DOHH2 (cell line): ENCODE data around the gene HIKESHI.

ENCODE experiments used
- H3F3A ChIP-seq: fragments of 200-600 bp; sonication (generic), shearing (Covaris generic); 2 replicates; pipeline ENCODE4 v1.6.0; 2016; ENCODE audit warnings: antibody characterized with exemption, mild to moderate bottlenecking; ENCODE audit not compliant: control insufficient read depth, insufficient read depth
- H3K27ac ChIP-seq: fragments of 200-600 bp; sonication (generic); 2 replicates; pipeline ENCODE4 v1.5.1; 2014; ENCODE audit warnings: low read depth, mild to moderate bottlenecking, low read length, moderate library complexity
- H3K27me3 ChIP-seq: fragments of 200-600 bp; sonication (generic); 2 replicates; pipeline ENCODE4 v1.6.1; 2014; ENCODE audit warnings: mild to moderate bottlenecking, low read length, mixed read lengths; ENCODE audit not compliant: control insufficient read depth
- H3K36me3 ChIP-seq: fragments of 200-600 bp; sonication (generic); 2 replicates; pipeline ENCODE4 v1.6.1; 2014; ENCODE audit warnings: mild to moderate bottlenecking, low read length, moderate library complexity, mixed read lengths; ENCODE audit not compliant: control insufficient read depth
- H3K4me1 ChIP-seq: fragments of 200-600 bp; sonication (generic); 2 replicates; pipeline ENCODE4 v1.6.1; 2014; ENCODE audit warnings: mild to moderate bottlenecking, low read length, mixed read lengths; ENCODE audit not compliant: control insufficient read depth
- H3K4me2 ChIP-seq: fragments of 200-600 bp; sonication (generic); 2 replicates; pipeline ENCODE4 v1.6.0; 2014; ENCODE audit warnings: mild to moderate bottlenecking, low read length, moderate library complexity
- H3K4me3 ChIP-seq: fragments of 200-600 bp; sonication (generic); 2 replicates; pipeline ENCODE4 v1.5.1; 2014; ENCODE audit warnings: mild to moderate bottlenecking, low read length, mixed read lengths
- H3K79me2 ChIP-seq: fragments of 200-600 bp; sonication (generic); 2 replicates; pipeline ENCODE4 v1.6.1; 2014; ENCODE audit warnings: mild to moderate bottlenecking, low read length, mixed read lengths; ENCODE audit not compliant: control insufficient read depth
- H3K9me2 ChIP-seq: fragments of 200-600 bp; sonication (generic); replicated peaks from 2 replicates; pipeline ENCODE4 v1.6.1; 2014; ENCODE audit warnings: mild to moderate bottlenecking, low read length, mixed read lengths; ENCODE audit not compliant: control insufficient read depth
- H3K9me3 ChIP-seq: fragments of 200-600 bp; sonication (generic); 2 replicates; pipeline ENCODE4 v1.6.1; 2014; ENCODE audit warnings: antibody characterized with exemption, low read length, mixed read lengths; ENCODE audit not compliant: control insufficient read depth, insufficient read depth
- H4K20me1 ChIP-seq: fragments of 200-600 bp; sonication (generic); 2 replicates; pipeline ENCODE4 v1.6.0; 2014; ENCODE audit warnings: low read depth, mild to moderate bottlenecking, antibody characterized with exemption, low read length, moderate library complexity; ENCODE audit not compliant: control insufficient read depth, insufficient read depth
- EZH2phosphoT487 ChIP-seq: fragments of 200-600 bp; sonication (generic); IDR thresholded peaks from 2 replicates; pipeline ENCODE4 v1.6.1; 2017; ENCODE audit warnings: borderline replicate concordance, mild to moderate bottlenecking, antibody characterized with exemption, low read length, moderate library complexity, mixed read lengths
- TF ChIP-seq, protein P1 (sequence below): fragments of 200-600 bp; sonication (generic); IDR thresholded peaks from one replicate; pipeline ENCODE4 v1.5.1; 2014; ENCODE audit warnings: antibody characterized with exemption, mild to moderate bottlenecking, low read depth, low read length; ENCODE audit not compliant: poor library complexity, severe bottlenecking

The HIKESHI gene

DNA sequence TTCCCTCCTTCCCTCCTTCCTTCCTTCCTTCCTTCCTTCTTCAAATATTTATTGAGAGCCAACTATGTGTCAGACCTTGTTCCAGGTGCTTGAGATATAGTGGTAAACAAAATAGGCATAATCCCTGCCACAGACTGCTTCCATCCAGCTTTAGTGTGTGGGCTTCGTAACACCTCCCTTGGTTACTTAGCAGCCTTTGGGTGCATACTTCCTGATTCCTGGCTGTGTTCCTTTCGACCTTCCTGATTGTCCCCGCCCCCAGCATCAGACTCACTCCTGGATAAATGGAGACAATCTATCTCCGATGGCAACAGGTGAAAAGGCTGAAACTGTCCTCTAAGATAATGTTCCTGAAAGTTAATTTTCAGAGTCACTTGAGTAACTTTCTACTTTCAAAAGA lies 86.2 kb downstream of the HIKESHI start:
- Histone ChIP-seq H3K4me3 (no peak overlapping the region), H3K27me3 (no peaks in the 10 kb centered on the region), H3K79me2 (no peaks in the 10 kb centered on the region), H4K20me1 (no peaks in the 10 kb centered on the region), H3K9me3 (no peaks in the 10 kb centered on the region), H3K27ac (no peak overlapping the region), H3K9me2 (no peaks in the 10 kb centered on the region), H3K36me3 (no peaks in the 10 kb centered on the region), H3K4me2 (no peak overlapping the region), H3K4me1 (no peaks in the 10 kb centered on the region), H3F3A (no peaks in the 10 kb centered on the region)
- TF ChIP-seq, protein P1, sequence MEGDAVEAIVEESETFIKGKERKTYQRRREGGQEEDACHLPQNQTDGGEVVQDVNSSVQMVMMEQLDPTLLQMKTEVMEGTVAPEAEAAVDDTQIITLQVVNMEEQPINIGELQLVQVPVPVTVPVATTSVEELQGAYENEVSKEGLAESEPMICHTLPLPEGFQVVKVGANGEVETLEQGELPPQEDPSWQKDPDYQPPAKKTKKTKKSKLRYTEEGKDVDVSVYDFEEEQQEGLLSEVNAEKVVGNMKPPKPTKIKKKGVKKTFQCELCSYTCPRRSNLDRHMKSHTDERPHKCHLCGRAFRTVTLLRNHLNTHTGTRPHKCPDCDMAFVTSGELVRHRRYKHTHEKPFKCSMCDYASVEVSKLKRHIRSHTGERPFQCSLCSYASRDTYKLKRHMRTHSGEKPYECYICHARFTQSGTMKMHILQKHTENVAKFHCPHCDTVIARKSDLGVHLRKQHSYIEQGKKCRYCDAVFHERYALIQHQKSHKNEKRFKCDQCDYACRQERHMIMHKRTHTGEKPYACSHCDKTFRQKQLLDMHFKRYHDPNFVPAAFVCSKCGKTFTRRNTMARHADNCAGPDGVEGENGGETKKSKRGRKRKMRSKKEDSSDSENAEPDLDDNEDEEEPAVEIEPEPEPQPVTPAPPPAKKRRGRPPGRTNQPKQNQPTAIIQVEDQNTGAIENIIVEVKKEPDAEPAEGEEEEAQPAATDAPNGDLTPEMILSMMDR: no peak
- TF ChIP-seq EZH2phosphoT487: no peak

GRCh38 chr11:86390487-86390886 lies 88.4 kb downstream of the HIKESHI start:
- Histone ChIP-seq H3K4me3 (no peak overlapping the region), H3K4me1 (no peaks in the 10 kb centered on the region), H3K36me3 (no peaks in the 10 kb centered on the region), H4K20me1 (no peaks in the 10 kb centered on the region; the same call in 1 of the 2 replicates), H3K27ac (no peak overlapping the region), H3K9me3 (no peaks in the 10 kb centered on the region), H3K27me3 (no peaks in the 10 kb centered on the region), H3K9me2 (no peaks in the 10 kb centered on the region), H3K79me2 (no peaks in the 10 kb centered on the region), H3K4me2 (no peak overlapping the region), H3F3A (no peaks in the 10 kb centered on the region)
- TF ChIP-seq, protein P1: no peak
- no peak for TF ChIP-seq EZH2phosphoT487

DNA sequence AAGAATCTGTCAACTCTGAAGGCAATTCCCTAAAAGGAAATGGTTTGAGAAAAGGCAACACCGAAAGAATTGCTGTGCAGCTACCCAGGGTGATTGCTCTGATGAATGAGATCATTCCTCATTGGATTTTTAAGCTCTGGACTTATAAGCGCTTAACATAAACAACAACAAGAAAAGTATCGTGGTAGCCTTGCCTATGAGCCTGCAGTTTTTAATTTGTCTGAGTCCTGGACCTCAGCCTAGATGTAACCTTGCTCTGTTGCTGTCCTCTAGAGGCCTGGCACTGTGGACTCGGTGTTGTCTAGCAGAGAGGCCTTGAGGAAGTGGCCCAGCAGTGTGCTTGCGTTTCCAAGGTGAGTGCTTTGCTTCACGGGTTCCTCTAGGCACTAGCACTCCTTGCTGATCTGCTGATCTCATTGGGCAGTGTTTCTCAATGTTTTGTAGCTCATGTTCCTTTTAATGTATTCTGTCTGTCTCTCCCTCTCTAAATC lies 93.1 kb downstream of the HIKESHI start:
- no peak for TF ChIP-seq EZH2phosphoT487
- TF ChIP-seq, protein P1: no peak
- no peak overlapping the region for H3K4me3 ChIP-seq
- H3K79me2 ChIP-seq: no peaks in the 10 kb centered on the region
- no peak overlapping the region for H3K27ac ChIP-seq
- no peaks in the 10 kb centered on the region for H3K4me1 ChIP-seq
- H4K20me1 ChIP-seq: no peaks in the 10 kb centered on the region; the same call in 1 of the 2 replicates
- H3K9me2 ChIP-seq: no peaks in the 10 kb centered on the region
- no peaks in the 10 kb centered on the region for H3K9me3 ChIP-seq
- no peaks in the 10 kb centered on the region for H3F3A ChIP-seq
- H3K27me3 ChIP-seq: no peaks in the 10 kb centered on the region
- no peak overlapping the region for H3K4me2 ChIP-seq
- no peaks in the 10 kb centered on the region for H3K36me3 ChIP-seq
